Effector CD4-positive, alpha-beta T cell (primary cell): Measurements from ENCODE around the gene YPEL1.
"Not testable (repeated sequence)": the region's sequence is repeated elsewhere in the genome, so short reads cannot be mapped to it uniquely, and the experiment has no call there.

Experiments used
- DNase-seq: peaks from one replicate; pipeline ENCODE4 v3.0.0-alpha.2; 2020

The YPEL1 gene

GRCh38 chr22:21697880-21698279 lies 37.7 kb downstream of the YPEL1 start:
- DNase-seq = no peak

- DNase-seq = no peak
Measured at GRCh38 chr22:21697021-21697771, 38.4 kb downstream of the YPEL1 start.

- DNase-seq = no peak
Measured at GRCh38 chr22:21696115-21696514, 39.5 kb downstream of the YPEL1 start.

- DNase-seq = no peak
Measured at GRCh38 chr22:21695430-21696085, 40.0 kb downstream of the YPEL1 start.

- no peak for DNase-seq
Measured at GRCh38 chr22:21694795-21695429, 40.7 kb downstream of the YPEL1 start.

- no peak for DNase-seq
Measured at GRCh38 chr22:21694394-21694793, 41.2 kb downstream of the YPEL1 start.

- no peak for DNase-seq
Measured at GRCh38 chr22:21693999-21694341, 41.6 kb downstream of the YPEL1 start.

- DNase-seq = no peak
Measured at GRCh38 chr22:21693333-21693998, 42.1 kb downstream of the YPEL1 start.

- DNase-seq = not testable (repeated sequence)
Measured at GRCh38 chr22:21692856-21693255, 42.7 kb downstream of the YPEL1 start.

GRCh38 chr22:21691816-21692215 lies 43.8 kb downstream of the YPEL1 start:
- DNase-seq = no peak

GRCh38 chr22:21690401-21690801 lies 45.2 kb downstream of the YPEL1 start:
- no peak for DNase-seq

- DNase-seq = no peak
Measured at GRCh38 chr22:21688706-21689381, 46.8 kb downstream of the YPEL1 start.

GRCh38 chr22:21688341-21688705 lies 47.3 kb downstream of the YPEL1 start:
- DNase-seq = no peak

GRCh38 chr22:21687685-21688259 lies 47.8 kb downstream of the YPEL1 start:
- no peak for DNase-seq

GRCh38 chr22:21686634-21687393 lies 48.8 kb downstream of the YPEL1 start:
- no peak for DNase-seq

- no peak for DNase-seq
Measured at GRCh38 chr22:21686193-21686608, 49.4 kb downstream of the YPEL1 start.

GRCh38 chr22:21685164-21685513 lies 50.5 kb downstream of the YPEL1 start:
- no peak for DNase-seq

- DNase-seq = no peak
Measured at GRCh38 chr22:21684492-21685163, 51.0 kb downstream of the YPEL1 start.

GRCh38 chr22:21683401-21683811 lies 52.2 kb downstream of the YPEL1 start:
- DNase-seq = no peak

- no peak for DNase-seq
Measured at GRCh38 chr22:21682385-21683175, 53.0 kb downstream of the YPEL1 start.
